OCI-LY1 (cell line): ENCODE measurements around the gene FAAP100.

ENCODE experiments used
- EZH2 ChIP-seq: fragments of 200-600 bp; sonication (generic), shearing (Covaris generic); IDR thresholded peaks from 2 replicates; pipeline ENCODE4 v1.8.0; 2017; ENCODE audit warnings: borderline replicate concordance, mixed run types, mild to moderate bottlenecking, antibody characterized with exemption, low read length, moderate library complexity, mixed read lengths
- TF ChIP-seq, protein P1 (sequence below): fragments of 200-600 bp; sonication (generic), shearing (Covaris generic); IDR thresholded peaks from 2 replicates; pipeline ENCODE4 v1.5.1; 2017; ENCODE audit warnings: mild to moderate bottlenecking, antibody characterized with exemption, low read length, moderate library complexity, mixed read lengths

DNA sequence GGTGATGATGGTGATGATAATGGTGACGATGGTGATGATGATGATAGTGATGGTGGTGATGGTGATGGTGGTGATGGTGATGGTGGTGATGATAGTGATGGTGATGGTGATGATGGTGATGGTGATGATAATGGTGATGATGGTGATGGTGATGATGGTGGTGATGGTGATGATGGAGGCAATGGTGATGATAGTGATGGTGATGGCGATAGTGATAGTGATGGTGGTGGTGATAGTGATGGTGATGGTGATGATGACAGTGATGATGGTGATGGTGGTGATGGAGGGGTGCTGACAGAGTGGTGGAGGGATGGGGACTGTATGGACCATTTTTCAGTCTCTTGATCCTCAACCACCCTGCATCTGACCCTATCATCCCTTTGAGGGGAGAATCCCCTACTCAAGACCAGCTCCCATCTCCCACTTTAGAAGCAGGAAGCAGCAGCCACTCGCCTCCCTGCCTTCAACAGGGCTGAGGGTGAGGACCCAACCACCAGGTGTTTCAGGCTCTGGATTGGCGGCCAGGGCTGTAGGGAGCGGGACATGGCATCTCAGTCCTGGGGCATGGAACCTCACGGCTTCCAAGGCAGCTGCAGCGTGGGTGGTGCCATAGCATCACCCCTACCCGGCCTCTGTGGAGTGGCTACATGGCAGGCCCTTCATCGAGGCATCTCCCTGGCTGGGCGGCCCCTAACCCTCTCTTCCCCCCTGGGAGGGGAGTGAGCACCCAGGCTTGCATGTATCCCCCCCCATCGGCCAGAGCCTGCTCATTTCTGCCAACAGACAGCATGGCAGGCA lies 19.5 kb downstream of the FAAP100 start:
- TF ChIP-seq, protein P1, sequence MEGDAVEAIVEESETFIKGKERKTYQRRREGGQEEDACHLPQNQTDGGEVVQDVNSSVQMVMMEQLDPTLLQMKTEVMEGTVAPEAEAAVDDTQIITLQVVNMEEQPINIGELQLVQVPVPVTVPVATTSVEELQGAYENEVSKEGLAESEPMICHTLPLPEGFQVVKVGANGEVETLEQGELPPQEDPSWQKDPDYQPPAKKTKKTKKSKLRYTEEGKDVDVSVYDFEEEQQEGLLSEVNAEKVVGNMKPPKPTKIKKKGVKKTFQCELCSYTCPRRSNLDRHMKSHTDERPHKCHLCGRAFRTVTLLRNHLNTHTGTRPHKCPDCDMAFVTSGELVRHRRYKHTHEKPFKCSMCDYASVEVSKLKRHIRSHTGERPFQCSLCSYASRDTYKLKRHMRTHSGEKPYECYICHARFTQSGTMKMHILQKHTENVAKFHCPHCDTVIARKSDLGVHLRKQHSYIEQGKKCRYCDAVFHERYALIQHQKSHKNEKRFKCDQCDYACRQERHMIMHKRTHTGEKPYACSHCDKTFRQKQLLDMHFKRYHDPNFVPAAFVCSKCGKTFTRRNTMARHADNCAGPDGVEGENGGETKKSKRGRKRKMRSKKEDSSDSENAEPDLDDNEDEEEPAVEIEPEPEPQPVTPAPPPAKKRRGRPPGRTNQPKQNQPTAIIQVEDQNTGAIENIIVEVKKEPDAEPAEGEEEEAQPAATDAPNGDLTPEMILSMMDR: no peak
- TF ChIP-seq EZH2: no peak
